ENCODE data around the gene CHMP2B.

CHMP2B gene

GRCh38 chr3:87248831-87249230, 21.7 kb downstream of the CHMP2B start:
- no peak overlapping the region for H3K4me3 ChIP-seq (ENCODE audit: low read depth, low read length)
- no peak for TF ChIP-seq CTCF (IDR thresholded peaks at IDR 0.05; ENCODE audit: control insufficient read depth, extremely low read depth, insufficient read depth)
- no peak for DNase-seq (ENCODE audit: low read depth)

GRCh38 chr3:87250009-87250408, 22.9 kb downstream of the CHMP2B start:
- no peak for TF ChIP-seq CTCF (IDR thresholded peaks at IDR 0.05; ENCODE audit: control insufficient read depth, extremely low read depth, insufficient read depth)
- DNase-seq (ENCODE audit: low read depth), result no peak
- no peak overlapping the region for H3K4me3 ChIP-seq (ENCODE audit: low read depth, low read length)

DNA sequence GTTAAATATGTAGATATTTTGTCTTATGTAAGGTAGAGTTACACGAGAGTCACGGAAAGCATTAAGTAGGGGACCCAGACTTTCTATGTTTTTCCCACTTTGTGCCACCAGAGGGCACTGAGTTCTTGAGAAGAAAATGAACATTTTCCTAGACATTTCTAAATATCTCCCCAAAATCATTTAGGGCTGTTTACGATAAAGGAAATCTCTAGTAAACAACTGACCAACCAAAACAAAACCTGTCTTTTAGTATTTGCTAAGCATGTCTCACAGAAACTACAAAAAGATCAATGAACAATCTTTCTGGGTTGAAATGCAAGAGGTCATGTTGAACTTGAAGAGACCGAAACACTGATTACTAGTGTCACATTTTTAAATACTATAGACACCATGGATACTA, 33.2 kb downstream of the CHMP2B start:
- TF ChIP-seq CTCF (IDR thresholded peaks at IDR 0.05; ENCODE audit: control insufficient read depth, extremely low read depth, insufficient read depth), result peak; percentile 60
- DNase-seq (ENCODE audit: low read depth), result no peak
- H3K4me3 ChIP-seq (ENCODE audit: low read depth, low read length), result no peak overlapping the region

- no peak for TF ChIP-seq CTCF (IDR thresholded peaks at IDR 0.05; ENCODE audit: control insufficient read depth, extremely low read depth, insufficient read depth)
- H3K4me3 ChIP-seq (ENCODE audit: low read depth, low read length), result no peak overlapping the region
- DNase-seq (ENCODE audit: low read depth), result no peak
Observed at GRCh38 chr3:87261925-87262324, 34.8 kb downstream of the CHMP2B start.

DNA sequence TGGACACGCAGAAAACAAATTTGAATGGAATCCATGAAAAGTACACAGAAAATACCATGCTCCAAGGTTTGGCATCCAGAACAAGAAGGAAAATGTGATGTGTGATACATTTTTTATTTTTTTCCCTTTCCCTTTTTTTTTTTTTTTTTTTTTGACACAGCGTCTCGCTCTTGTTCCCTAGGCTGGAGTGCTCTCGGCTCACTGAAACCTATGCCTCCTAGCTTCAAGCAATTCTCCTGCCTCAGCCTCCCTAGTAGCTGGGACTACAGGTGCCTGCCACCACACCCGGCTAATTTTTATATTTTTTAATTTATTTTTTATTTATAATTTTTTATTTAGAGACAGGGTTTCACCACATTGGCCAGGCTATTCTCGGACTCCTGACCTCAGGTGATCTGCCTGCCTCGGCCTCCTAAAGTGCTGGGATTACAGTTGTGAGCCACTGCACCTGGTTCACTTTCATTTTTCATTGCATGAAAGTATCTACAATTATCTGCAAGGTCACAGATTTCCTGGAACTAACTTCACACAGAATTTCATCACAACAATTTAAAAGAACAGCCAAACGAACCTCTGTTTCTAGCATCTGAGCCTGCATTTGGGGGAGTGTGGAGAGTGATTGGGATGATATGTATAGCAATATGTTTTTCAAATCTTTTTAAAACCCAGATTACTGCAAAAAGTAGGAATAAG, 41.0 kb downstream of the CHMP2B start:
- H3K4me3 ChIP-seq (ENCODE audit: low read depth, low read length), result no peak overlapping the region
- no peak for DNase-seq (ENCODE audit: low read depth)
- no peak for TF ChIP-seq CTCF (IDR thresholded peaks at IDR 0.05; ENCODE audit: control insufficient read depth, extremely low read depth, insufficient read depth)

DNA sequence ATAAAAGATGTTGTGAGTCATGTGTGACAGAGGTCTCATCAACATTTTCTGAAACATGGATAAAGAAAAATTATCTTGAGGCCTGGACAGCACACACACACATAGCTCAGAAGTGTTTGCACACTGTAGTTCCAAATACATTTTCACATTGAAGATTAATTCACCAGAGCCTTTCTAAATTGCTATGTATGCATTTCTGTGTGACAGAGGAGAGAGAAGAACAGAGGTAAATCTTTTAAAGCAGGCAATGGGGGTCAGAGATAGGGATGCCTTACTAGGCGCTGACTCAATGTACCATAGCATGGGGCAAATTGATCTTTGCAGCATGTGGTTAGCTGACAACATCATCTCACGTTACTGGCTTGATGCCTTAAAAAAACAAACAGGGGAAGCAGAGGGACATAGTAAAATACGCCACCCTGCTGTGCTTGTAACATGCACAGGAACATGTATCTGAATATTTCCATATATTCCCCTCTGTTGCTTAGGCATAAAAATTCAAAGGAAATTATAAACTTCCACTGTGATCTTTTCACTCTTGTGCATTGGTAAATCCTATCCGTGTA, 41.6 kb downstream of the CHMP2B start:
- no peak overlapping the region for H3K4me3 ChIP-seq (ENCODE audit: low read depth, low read length)
- DNase-seq (ENCODE audit: low read depth), result peak; percentile 25
- TF ChIP-seq CTCF (IDR thresholded peaks at IDR 0.05; ENCODE audit: control insufficient read depth, extremely low read depth, insufficient read depth), result no peak

- no peak overlapping the region for H3K4me3 ChIP-seq (ENCODE audit: low read depth, low read length)
- DNase-seq (ENCODE audit: low read depth), result no peak
- no peak for TF ChIP-seq CTCF (IDR thresholded peaks at IDR 0.05; ENCODE audit: control insufficient read depth, extremely low read depth, insufficient read depth)
Observed at GRCh38 chr3:87269723-87270122, 42.6 kb downstream of the CHMP2B start.

All from LNCaP clone FGC (cell line).